ENCODE measurements around the gene DLG1. TPM values are rescaled to one million over a fixed set of nuclear protein-coding genes. Genes with fewer than 3 reads are reported as not detected.

DLG1 gene
- total RNA-seq, 1 donor from 2014 or later = 80.7 TPM

GRCh38 chr3:197019535-197019934, 278.9 kb downstream of the DLG1 start:
- DNase-seq (ENCODE audit: low read depth) = no peak

- no peak for DNase-seq (ENCODE audit: low read depth)
Measured at GRCh38 chr3:197019021-197019420, 279.4 kb downstream of the DLG1 start.

- no peak for DNase-seq (ENCODE audit: low read depth)
Measured at GRCh38 chr3:197017003-197017402, 281.4 kb downstream of the DLG1 start.

GRCh38 chr3:197015790-197016736, 282.3 kb downstream of the DLG1 start:
- DNase-seq (ENCODE audit: low read depth) = no peak

GRCh38 chr3:197014942-197015575, 283.4 kb downstream of the DLG1 start:
- no peak for DNase-seq (ENCODE audit: low read depth)

GRCh38 chr3:197014024-197014423, 284.4 kb downstream of the DLG1 start:
- DNase-seq (ENCODE audit: low read depth) = no peak

GRCh38 chr3:197012540-197012883, 285.9 kb downstream of the DLG1 start:
- DNase-seq (ENCODE audit: low read depth) = no peak

- DNase-seq (ENCODE audit: low read depth) = no peak
Measured at GRCh38 chr3:197011780-197012539, 286.5 kb downstream of the DLG1 start.

- no peak for DNase-seq (ENCODE audit: low read depth)
Measured at GRCh38 chr3:197010556-197011351, 287.7 kb downstream of the DLG1 start.

GRCh38 chr3:197009532-197010019, 288.8 kb downstream of the DLG1 start:
- DNase-seq (ENCODE audit: low read depth) = no peak

- DNase-seq (ENCODE audit: low read depth) = no peak
Measured at GRCh38 chr3:197008436-197009209, 289.8 kb downstream of the DLG1 start.

GRCh38 chr3:197007953-197008352, 290.5 kb downstream of the DLG1 start:
- no peak for DNase-seq (ENCODE audit: low read depth)

GRCh38 chr3:197007296-197007940, 291.0 kb downstream of the DLG1 start:
- DNase-seq (ENCODE audit: low read depth) = no peak

- no peak for DNase-seq (ENCODE audit: low read depth)
Measured at GRCh38 chr3:197006860-197007259, 291.6 kb downstream of the DLG1 start.

- DNase-seq (ENCODE audit: low read depth) = no peak
Measured at GRCh38 chr3:197006446-197006845, 292.0 kb downstream of the DLG1 start.

- no peak for DNase-seq (ENCODE audit: low read depth)
Measured at GRCh38 chr3:197003461-197004385, 294.7 kb downstream of the DLG1 start.

- DNase-seq (ENCODE audit: low read depth) = peak; percentile 67
Measured at GRCh38 chr3:197002701-197003454, 295.5 kb downstream of the DLG1 start.
